NCI-H510A (cell line): Measurements from ENCODE around the gene SNAPC4.

Source experiments
- DNase-seq: peaks from one replicate; lab custom pipeline; 2025; lab: John Stamatoyannopoulos, UW

The SNAPC4 gene

DNA sequence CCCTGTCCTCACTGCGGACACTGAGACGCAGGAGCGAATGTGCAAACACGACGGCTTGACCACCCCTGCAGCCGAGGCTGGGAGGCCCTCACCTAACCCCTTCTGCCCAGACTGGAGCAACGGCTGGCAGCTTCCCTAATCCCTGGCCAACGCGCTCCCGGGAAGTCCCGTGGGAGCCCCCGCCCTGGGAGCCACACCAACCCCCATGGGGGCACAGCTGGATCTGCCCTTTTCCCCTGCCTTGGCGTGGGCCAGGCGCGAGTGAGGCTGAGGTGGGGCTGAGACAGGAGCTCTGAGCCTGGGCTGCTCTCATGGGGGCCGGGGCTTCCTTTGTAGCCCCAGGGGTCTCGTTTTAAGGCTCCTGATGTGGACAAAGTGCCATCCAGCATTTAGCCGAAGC is 31.8 kb downstream of the SNAPC4 start:
- DNase-seq = no peak

- no peak for DNase-seq
Observed at GRCh38 chr9:136367296-136368145, 32.4 kb downstream of the SNAPC4 start.

DNA sequence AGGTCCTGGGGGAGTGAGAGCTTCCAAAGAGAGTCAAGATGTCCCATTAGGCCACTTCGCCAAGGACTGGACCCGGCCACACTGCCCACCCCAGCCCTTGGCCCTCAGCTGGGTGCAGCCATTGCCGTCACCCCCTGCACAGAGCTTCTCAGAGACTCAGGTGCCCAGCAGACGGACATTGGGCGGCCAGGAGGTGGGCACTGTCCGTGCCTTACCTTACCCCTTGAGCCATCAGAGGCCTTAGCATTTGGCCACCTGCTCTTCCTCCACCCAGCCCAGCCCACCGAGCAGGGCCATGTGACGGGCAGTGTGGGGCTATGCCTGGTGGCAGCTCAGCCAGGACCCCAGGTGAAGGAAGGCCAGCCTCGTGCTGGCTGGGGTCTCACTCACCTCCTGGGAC is 33.1 kb downstream of the SNAPC4 start:
- no peak for DNase-seq

- no peak for DNase-seq
Observed at GRCh38 chr9:136365775-136366222, 34.2 kb downstream of the SNAPC4 start.

GRCh38 chr9:136364942-136365774 is 34.8 kb downstream of the SNAPC4 start:
- no peak for DNase-seq

- no peak for DNase-seq
Observed at GRCh38 chr9:136363949-136364748, 35.8 kb downstream of the SNAPC4 start.

- peak; percentile 84 for DNase-seq
Observed at GRCh38 chr9:136363106-136363948, 36.6 kb downstream of the SNAPC4 start, which contains the start of gene DNLZ. Gene DNLZ (minus strand): TSS chr9:136363744. CDS start chr9:136363714, 30 bp downstream.

DNA sequence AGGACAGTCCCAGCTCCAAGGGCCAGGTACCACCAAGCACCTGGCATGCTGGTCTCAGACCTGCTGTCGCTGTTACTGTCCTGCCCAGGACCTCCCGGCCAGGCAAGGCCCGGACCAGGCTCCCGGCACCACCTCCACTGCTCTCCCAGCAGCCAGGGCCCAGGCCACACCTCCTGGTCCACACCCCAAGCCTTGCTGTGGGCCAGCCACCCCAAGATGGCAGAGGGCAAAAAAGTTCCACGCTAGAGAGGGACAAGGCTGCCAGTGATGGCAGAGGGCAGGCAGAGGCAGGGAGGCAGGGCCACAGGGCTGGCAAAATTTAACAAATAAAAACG is 37.6 kb downstream of the SNAPC4 start:
- no peak for DNase-seq

DNA sequence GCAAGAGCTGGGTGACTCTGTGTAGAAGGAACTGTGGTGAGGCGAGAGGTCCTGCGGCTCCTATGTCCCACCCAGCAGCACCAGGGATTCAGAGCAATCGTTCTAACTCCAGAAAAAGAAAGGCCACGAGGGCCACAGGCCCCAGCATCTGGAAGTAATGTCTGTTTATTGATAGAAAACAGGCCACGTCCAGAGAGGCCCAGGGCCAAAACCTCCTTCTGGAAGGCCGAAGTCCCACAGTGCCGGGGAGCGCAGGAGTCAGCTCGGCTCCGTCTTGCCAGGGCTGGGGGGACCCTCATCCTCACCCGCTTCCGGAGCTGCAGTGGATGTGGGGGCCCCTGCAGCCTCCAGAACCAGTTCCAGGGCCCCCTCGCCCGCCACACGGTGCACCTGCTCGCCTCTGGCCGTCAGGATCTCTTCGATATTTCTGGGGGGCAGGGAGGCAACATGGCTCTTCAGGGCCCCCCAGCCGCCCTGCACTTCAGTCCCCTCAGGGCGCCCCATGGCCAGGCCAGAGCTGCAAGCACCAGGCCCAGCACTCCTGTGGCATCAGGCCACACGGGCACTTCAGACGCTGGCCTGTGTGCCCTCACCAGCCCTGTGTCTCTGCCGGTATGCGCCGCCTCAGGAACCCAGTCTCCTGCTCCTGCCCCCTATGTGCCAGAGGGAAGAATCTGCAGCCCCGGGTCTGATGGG is 38.1 kb downstream of the SNAPC4 start:
- no peak for DNase-seq

GRCh38 chr9:136361047-136361753 is 38.8 kb downstream of the SNAPC4 start:
- DNase-seq = no peak

DNA sequence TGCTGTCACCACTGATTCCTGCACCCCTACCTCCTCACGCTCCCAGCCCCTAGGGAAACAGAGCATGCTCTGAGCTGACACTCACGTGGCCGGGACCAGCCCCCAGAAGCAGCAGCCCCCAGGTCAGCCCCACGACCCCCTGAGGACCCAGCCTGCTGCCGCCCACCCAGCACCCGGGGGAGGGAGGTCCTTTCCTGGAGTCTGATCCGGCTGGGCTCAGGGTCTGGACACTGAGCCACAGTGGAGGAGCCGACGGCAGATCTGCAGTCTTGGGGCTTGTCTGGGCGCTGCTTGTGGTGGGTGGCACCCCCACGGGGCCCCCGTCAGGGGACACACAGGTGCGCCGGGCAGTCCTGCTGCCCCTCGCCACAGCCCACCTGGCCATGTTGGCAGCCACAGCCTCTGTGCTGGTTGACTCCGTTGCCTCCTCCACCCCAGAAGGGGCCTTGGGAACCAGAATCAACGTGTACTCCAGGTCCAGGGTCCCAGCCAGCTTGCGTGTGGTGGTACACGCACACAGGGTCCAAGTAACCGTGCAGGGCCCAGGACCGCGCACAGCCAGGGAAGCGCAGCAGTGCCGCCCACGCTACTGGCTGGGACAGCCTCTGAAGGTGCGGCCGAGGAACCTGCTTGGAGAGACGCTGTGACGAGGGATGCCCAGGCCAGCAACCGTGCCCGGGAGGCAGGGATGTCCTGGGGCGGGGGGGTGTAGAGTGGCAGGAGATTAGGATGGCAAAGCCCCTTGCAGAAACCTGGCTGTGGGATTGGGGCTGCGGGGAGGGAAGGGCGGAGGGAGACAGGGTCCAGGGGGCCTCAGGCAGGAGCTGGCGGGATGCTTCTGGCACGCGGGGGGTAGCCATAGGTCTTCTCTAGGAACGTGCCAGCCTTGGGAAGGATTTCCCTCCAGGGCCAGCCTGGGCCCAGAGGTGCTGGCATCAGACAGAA is 39.9 kb downstream of the SNAPC4 start:
- no peak for DNase-seq

GRCh38 chr9:136358888-136359287 is 41.1 kb downstream of the SNAPC4 start:
- DNase-seq = no peak

DNA sequence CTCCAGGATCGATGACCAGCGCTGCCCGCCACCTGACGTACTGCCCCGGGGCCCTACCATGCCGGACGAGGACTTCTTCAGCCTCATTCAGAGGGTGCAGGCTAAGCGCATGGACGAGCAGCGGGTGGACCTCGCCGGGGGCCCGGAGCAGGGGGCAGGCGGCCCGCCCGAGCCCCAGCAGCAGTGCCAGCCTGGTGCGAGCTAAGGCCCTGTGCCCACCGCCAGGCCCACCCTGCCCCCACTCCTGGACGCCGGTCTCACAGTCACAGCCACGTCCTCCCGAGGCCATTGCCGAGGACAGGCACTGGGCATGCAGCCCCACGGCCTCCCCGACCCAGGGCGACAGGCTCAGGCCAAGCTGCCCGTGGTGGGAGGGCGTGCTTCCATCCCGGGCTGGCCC is 42.0 kb downstream of the SNAPC4 start:
- no peak for DNase-seq

GRCh38 chr9:136357202-136357725 is 42.7 kb downstream of the SNAPC4 start:
- no peak for DNase-seq

- DNase-seq = no peak
Observed at GRCh38 chr9:136355616-136356557, 44.1 kb downstream of the SNAPC4 start.

- DNase-seq = no peak
Observed at GRCh38 chr9:136354592-136355085, 45.3 kb downstream of the SNAPC4 start.

DNA sequence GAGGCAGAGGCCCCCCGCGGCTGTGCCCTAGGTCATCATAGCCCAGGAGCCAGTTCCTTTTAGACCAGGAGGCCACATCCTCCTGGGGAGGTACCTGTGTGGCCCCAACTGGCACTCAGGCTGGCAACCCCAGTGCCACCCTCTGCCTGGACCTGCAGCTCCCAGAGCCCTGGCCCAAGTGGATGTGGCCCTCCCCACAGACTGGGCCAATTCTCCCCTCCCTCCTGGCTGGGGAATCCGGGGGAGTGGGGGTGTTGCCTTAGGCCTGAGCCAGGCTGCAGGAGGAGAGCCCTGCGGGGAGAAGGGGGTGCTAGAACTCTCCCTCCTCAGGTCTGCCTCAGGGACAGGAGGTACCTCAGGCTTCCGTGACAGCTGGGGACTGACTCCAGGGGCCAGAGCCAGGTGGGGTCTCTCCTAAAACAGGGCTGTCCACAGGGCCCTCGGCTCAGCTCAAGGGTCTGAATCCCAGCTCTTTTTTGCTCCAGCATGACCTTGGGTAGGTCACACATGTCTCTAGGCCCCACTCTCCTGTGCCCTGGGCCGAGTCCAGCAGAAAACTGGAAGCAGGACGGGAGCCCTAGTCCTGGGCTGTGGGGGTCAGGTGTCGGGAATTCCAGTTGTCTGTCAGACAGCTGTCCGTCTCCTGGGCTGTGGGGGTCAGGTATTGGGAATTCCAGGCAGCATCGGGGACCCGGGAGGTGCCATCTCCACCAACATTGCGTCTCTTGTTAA is 46.0 kb downstream of the SNAPC4 start:
- no peak for DNase-seq
